ENCODE results near the gene ZXDC. TPM values are rescaled to one million over a fixed set of nuclear protein-coding genes. Genes with fewer than 3 reads are reported as not detected.

Gene ZXDC
- total and polyA plus RNA-seq, 2 donors (not counting 1 experiment from before 2014, with no cell fraction given): 38.9 to 70.9 TPM

GRCh38 chr3:126454437-126455198, 21.1 kb downstream of the ZXDC start:
- peaks cover 1 to 79% of the 10 kb centered on the region in 2 experiments for H3K36me3 ChIP-seq (replicated peaks in 1 of 2; ENCODE audit: control extremely low read depth in 1 of 2, control insufficient read depth in 1 of 2, extremely low read depth in 1 of 2, insufficient read depth in 2 of 2, low read length in 1 of 2)
- TF ChIP-seq EZH2 (IDR thresholded peaks at IDR 0.05; ENCODE audit: borderline replicate concordance, insufficient read depth, low read depth, low read length, poor library complexity, severe bottlenecking): no peak
- TF ChIP-seq CTCF (IDR thresholded peaks at IDR 0.05): no peak
- no peak overlapping the region for H3K4me2 ChIP-seq (replicated peaks; ENCODE audit: low read depth, low read length, poor library complexity, severe bottlenecking)
- no peaks in the 10 kb centered on the region for H3K9me3 Mint-ChIP-seq (ENCODE audit: insufficient read depth)
- intact Hi-C loops (cut with micrococcal nuclease): no loop called here
- ChIA-PET CTCF (no interaction called here), POLR2A (no interaction called here)
- WGBS (ENCODE audit: insufficient coverage): 96% methylated on average over 5 of the region's 6 CpGs
- no peaks in the 10 kb centered on the region for H3K9me3 ChIP-seq (ENCODE audit: control extremely low read depth in 1 of 3, control insufficient read depth in 2 of 3, insufficient read depth in 1 of 3, low read length in 2 of 3)
- no peaks in the 10 kb centered on the region for H3K4me1 Mint-ChIP-seq
- ATAC-seq (ENCODE audit: low read depth) (no peak), DNase-seq (no peak)
- no peaks in the 10 kb centered on the region for H3K27me3 Mint-ChIP-seq
- no peaks in the 10 kb centered on the region for H3K4me1 ChIP-seq (ENCODE audit: control insufficient read depth in 2 of 2, insufficient read depth in 2 of 2, low read length in 2 of 2)
- no peak overlapping the region for H3K4me3 Mint-ChIP-seq
- H2AFZ ChIP-seq (ENCODE audit: insufficient read depth, low read depth, low read length, poor library complexity, severe bottlenecking): no peak overlapping the region
- no peak overlapping the region for H3K27ac ChIP-seq (ENCODE audit: low read length in 2 of 2)
- H3K9ac ChIP-seq (ENCODE audit: low read length): no peak overlapping the region
- peaks cover 80% of the 10 kb centered on the region for H4K20me1 ChIP-seq (ENCODE audit: control insufficient read depth, insufficient read depth, low read length, poor library complexity, severe bottlenecking)
- no peak overlapping the region for H3K27ac Mint-ChIP-seq
- H3K79me2 ChIP-seq (ENCODE audit: control insufficient read depth, insufficient read depth, low read length): peaks cover 26% of the 10 kb centered on the region
- no peak overlapping the region for H3K4me3 ChIP-seq (ENCODE audit: control extremely low read depth in 1 of 5, extremely low read depth in 1 of 5, insufficient read depth in 1 of 5, low read depth in 2 of 5, low read length in 4 of 5)
- H3K27me3 ChIP-seq (replicated peaks in 1 of 4; ENCODE audit: control extremely low read depth in 1 of 4, control insufficient read depth in 3 of 4, insufficient read depth in 4 of 4, low read length in 3 of 4): no peaks in the 10 kb centered on the region

GRCh38 chr3:126454025-126454424, 21.7 kb downstream of the ZXDC start:
- peaks cover 78% of the 10 kb centered on the region for H4K20me1 ChIP-seq (ENCODE audit: control insufficient read depth, insufficient read depth, low read length, poor library complexity, severe bottlenecking)

More at GRCh38 chr3:126454025-126454424, 21.7 kb downstream of the ZXDC start:
- peaks cover 1 to 79% of the 10 kb centered on the region in 2 experiments for H3K36me3 ChIP-seq (replicated peaks in 1 of 2; ENCODE audit: control extremely low read depth in 1 of 2, control insufficient read depth in 1 of 2, extremely low read depth in 1 of 2, insufficient read depth in 2 of 2, low read length in 1 of 2)
- POLR2A ChIA-PET: no interaction called here
- DNase-seq: no peak
- no CpG with 5 or more reads among the region's 1 CpG for WGBS (ENCODE audit: insufficient coverage)
- H3K9ac ChIP-seq (ENCODE audit: low read length): no peak overlapping the region
- Mint-ChIP-seq H3K27me3 (no peaks in the 10 kb centered on the region), H3K9me3 (ENCODE audit: insufficient read depth) (no peaks in the 10 kb centered on the region), H3K4me3 (no peak overlapping the region), H3K27ac (no peak overlapping the region), H3K4me1 (no peaks in the 10 kb centered on the region)
- CTCF ChIA-PET: no interaction called here
- H2AFZ ChIP-seq (ENCODE audit: insufficient read depth, low read depth, low read length, poor library complexity, severe bottlenecking): no peak overlapping the region
- peaks cover 21% of the 10 kb centered on the region for H3K79me2 ChIP-seq (ENCODE audit: control insufficient read depth, insufficient read depth, low read length)
- no peak for TF ChIP-seq CTCF (IDR thresholded peaks at IDR 0.05)
- TF ChIP-seq EZH2 (IDR thresholded peaks at IDR 0.05; ENCODE audit: borderline replicate concordance, insufficient read depth, low read depth, low read length, poor library complexity, severe bottlenecking): no peak
- H3K4me2 ChIP-seq (replicated peaks; ENCODE audit: low read depth, low read length, poor library complexity, severe bottlenecking): no peak overlapping the region
- H3K27me3 ChIP-seq (replicated peaks in 1 of 4; ENCODE audit: control extremely low read depth in 1 of 4, control insufficient read depth in 3 of 4, insufficient read depth in 4 of 4, low read length in 3 of 4): no peaks in the 10 kb centered on the region
- ATAC-seq (ENCODE audit: low read depth): no peak
- no peaks in the 10 kb centered on the region for H3K9me3 ChIP-seq (ENCODE audit: control extremely low read depth in 1 of 3, control insufficient read depth in 2 of 3, insufficient read depth in 1 of 3, low read length in 2 of 3)
- H3K4me3 ChIP-seq (ENCODE audit: control extremely low read depth in 1 of 5, extremely low read depth in 1 of 5, insufficient read depth in 1 of 5, low read depth in 2 of 5, low read length in 4 of 5): no peak overlapping the region
- no peak overlapping the region for H3K27ac ChIP-seq (ENCODE audit: low read length in 2 of 2)
- intact Hi-C loops (cut with micrococcal nuclease): no loop called here
- no peaks in the 10 kb centered on the region for H3K4me1 ChIP-seq (ENCODE audit: control insufficient read depth in 2 of 2, insufficient read depth in 2 of 2, low read length in 2 of 2)
